Measurements from ENCODE around the gene CCDC138. TPM values are rescaled to one million over a fixed set of nuclear protein-coding genes. Genes with fewer than 3 reads are reported as not detected.

CCDC138 gene
- total RNA-seq, 1 donor from 2014 or later, result 4.1 TPM

- Mint-ChIP-seq H3K27ac (ENCODE audit: unreplicated experiment) (no peak overlapping the region), H3K36me3 (ENCODE audit: low read depth) (peaks cover 16% of the 10 kb centered on the region), H3K4me1 (ENCODE audit: low read depth) (no peaks in the 10 kb centered on the region), H3K4me3 (ENCODE audit: unreplicated experiment) (no peak overlapping the region), H3K27me3 (ENCODE audit: low read depth) (no peaks in the 10 kb centered on the region), H3K9me3 (ENCODE audit: low read depth) (peaks cover 48% of the 10 kb centered on the region)
- TF ChIP-seq CTCF (IDR thresholded peaks at IDR 0.05), result no peak
- no peak for DNase-seq (ENCODE audit: low spot score)
Measured at GRCh38 chr2:108889907-108890306, 103.3 kb downstream of the CCDC138 start.

GRCh38 chr2:108893277-108893676 is 106.7 kb downstream of the CCDC138 start:
- H3K36me3 Mint-ChIP-seq (ENCODE audit: low read depth), result peaks cover 15% of the 10 kb centered on the region
- no peak for TF ChIP-seq CTCF (IDR thresholded peaks at IDR 0.05)
- H3K27me3 Mint-ChIP-seq (ENCODE audit: low read depth), result no peaks in the 10 kb centered on the region

GRCh38 chr2:108894766-108895165 is 108.2 kb downstream of the CCDC138 start:
- Mint-ChIP-seq H3K36me3 (ENCODE audit: low read depth) (peaks cover 4% of the 10 kb centered on the region), H3K4me1 (ENCODE audit: low read depth) (peaks cover 6% of the 10 kb centered on the region), H3K27me3 (ENCODE audit: low read depth) (no peaks in the 10 kb centered on the region), H3K27ac (ENCODE audit: unreplicated experiment) (no peak overlapping the region), H3K4me3 (ENCODE audit: unreplicated experiment) (no peak overlapping the region), H3K9me3 (ENCODE audit: low read depth) (peaks cover 12% of the 10 kb centered on the region)
- no peak for DNase-seq (ENCODE audit: low spot score)
- TF ChIP-seq CTCF (IDR thresholded peaks at IDR 0.05), result no peak

More at GRCh38 chr2:108893277-108893676, 106.7 kb downstream of the CCDC138 start:
- no peak for DNase-seq (ENCODE audit: low spot score)
- no peak overlapping the region for H3K4me3 Mint-ChIP-seq (ENCODE audit: unreplicated experiment)
- peaks cover 26% of the 10 kb centered on the region for H3K9me3 Mint-ChIP-seq (ENCODE audit: low read depth)
- H3K4me1 Mint-ChIP-seq (ENCODE audit: low read depth), result no peaks in the 10 kb centered on the region
- H3K27ac Mint-ChIP-seq (ENCODE audit: unreplicated experiment), result no peak overlapping the region

DNA sequence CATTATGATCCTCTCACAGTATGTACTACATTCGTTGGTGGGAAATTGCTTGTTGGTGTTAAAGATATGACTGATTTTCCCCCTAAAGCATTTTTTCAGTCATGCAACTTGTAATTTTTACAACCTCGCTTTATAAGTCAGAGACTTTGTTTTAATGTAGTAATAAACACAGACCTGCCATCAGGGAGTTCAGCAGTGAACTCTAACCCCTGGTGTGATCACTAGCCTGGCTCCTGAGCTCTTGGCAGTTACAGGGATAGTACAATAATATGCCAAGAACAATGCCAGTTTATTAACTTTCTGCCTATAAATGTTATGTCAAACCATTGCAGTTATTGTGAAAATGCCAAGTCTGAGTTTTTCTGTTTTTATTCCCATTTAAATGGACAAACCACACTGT is 108.6 kb downstream of the CCDC138 start:
- no peak overlapping the region for H3K27ac Mint-ChIP-seq (ENCODE audit: unreplicated experiment)
- peaks cover 11% of the 10 kb centered on the region for H3K9me3 Mint-ChIP-seq (ENCODE audit: low read depth)
- no peaks in the 10 kb centered on the region for H3K27me3 Mint-ChIP-seq (ENCODE audit: low read depth)
- H3K4me1 Mint-ChIP-seq (ENCODE audit: low read depth), result peaks cover 6% of the 10 kb centered on the region
- no peak for TF ChIP-seq CTCF (IDR thresholded peaks at IDR 0.05)
- no peak overlapping the region for H3K4me3 Mint-ChIP-seq (ENCODE audit: unreplicated experiment)
- no peak for DNase-seq (ENCODE audit: low spot score)
- peaks cover 5% of the 10 kb centered on the region for H3K36me3 Mint-ChIP-seq (ENCODE audit: low read depth)

- Mint-ChIP-seq H3K27ac (ENCODE audit: unreplicated experiment) (no peak overlapping the region), H3K9me3 (ENCODE audit: low read depth) (peaks cover 11% of the 10 kb centered on the region), H3K4me1 (ENCODE audit: low read depth) (peaks cover 6% of the 10 kb centered on the region), H3K4me3 (ENCODE audit: unreplicated experiment) (no peak overlapping the region), H3K36me3 (ENCODE audit: low read depth) (peaks cover 3% of the 10 kb centered on the region), H3K27me3 (ENCODE audit: low read depth) (no peaks in the 10 kb centered on the region)
- no peak for DNase-seq (ENCODE audit: low spot score)
- TF ChIP-seq CTCF (IDR thresholded peaks at IDR 0.05), result no peak
Measured at GRCh38 chr2:108896741-108897140, 110.2 kb downstream of the CCDC138 start.

Data from chondrocyte (in vitro differentiated cells).